Measurements from ENCODE around the gene MMP20.
"Not testable (repeated sequence)": the region's sequence is repeated elsewhere in the genome, so short reads cannot be mapped to it uniquely, and the experiment has no call there.

Gene MMP20

DNA sequence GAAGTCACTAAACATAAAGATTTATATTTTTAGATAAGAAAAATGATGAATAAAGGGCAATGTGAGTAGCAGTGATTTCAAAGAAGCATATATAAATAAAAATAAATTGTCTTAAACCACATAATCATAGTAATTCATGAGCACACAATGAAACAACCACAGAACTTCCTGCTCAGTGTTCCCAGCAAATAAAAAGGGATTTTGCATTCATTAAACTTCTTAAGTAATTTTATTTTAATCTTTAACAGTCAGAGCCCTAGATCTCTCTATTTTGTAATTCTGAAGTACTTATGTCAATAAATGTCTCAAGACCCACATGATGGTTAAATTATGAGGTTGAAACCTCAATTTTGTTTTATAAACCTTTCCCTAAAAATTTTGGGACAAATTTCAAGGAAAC is 14.5 kb upstream of the MMP20 start:
- TF ChIP-seq, protein P1, sequence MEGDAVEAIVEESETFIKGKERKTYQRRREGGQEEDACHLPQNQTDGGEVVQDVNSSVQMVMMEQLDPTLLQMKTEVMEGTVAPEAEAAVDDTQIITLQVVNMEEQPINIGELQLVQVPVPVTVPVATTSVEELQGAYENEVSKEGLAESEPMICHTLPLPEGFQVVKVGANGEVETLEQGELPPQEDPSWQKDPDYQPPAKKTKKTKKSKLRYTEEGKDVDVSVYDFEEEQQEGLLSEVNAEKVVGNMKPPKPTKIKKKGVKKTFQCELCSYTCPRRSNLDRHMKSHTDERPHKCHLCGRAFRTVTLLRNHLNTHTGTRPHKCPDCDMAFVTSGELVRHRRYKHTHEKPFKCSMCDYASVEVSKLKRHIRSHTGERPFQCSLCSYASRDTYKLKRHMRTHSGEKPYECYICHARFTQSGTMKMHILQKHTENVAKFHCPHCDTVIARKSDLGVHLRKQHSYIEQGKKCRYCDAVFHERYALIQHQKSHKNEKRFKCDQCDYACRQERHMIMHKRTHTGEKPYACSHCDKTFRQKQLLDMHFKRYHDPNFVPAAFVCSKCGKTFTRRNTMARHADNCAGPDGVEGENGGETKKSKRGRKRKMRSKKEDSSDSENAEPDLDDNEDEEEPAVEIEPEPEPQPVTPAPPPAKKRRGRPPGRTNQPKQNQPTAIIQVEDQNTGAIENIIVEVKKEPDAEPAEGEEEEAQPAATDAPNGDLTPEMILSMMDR (IDR thresholded peaks at IDR 0.05; ENCODE audit: insufficient read depth, low read depth, low read length, missing control alignments): no peak
- no peak overlapping the region for H3K4me3 ChIP-seq (ENCODE audit: low read depth, low read length)
- no peak for DNase-seq (ENCODE audit: low read depth)

GRCh38 chr11:102637731-102638130 is 12.6 kb upstream of the MMP20 start:
- TF ChIP-seq, protein P1 (IDR thresholded peaks at IDR 0.05; ENCODE audit: insufficient read depth, low read depth, low read length, missing control alignments): no peak
- H3K4me3 ChIP-seq (ENCODE audit: low read depth, low read length): no peak overlapping the region
- DNase-seq (ENCODE audit: low read depth): no peak

- no peak for DNase-seq (ENCODE audit: low read depth)
- TF ChIP-seq, protein P1 (IDR thresholded peaks at IDR 0.05; ENCODE audit: insufficient read depth, low read depth, low read length, missing control alignments): no peak
- no peak overlapping the region for H3K4me3 ChIP-seq (ENCODE audit: low read depth, low read length)
These were observed 8.4 kb upstream of the MMP20 start for GRCh38 chr11:102633385-102634026.

DNA sequence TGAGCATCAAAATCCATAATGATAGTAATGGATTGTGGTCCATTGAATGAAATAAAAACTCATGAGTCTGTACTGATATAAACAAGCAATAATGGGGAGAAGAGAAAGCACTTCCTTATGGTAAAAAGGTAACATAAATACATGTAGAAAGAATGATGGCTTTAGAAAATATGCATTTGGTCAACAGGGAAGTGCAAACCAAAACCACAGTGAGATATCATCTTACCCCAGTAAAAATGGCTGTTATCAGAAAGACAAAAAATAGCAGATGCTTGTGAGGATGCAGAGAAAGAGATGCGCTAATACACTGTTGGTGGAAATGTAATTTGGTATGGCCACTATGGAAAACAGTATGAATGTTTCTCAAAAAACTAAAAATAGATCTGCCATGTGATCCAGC is 6.9 kb upstream of the MMP20 start:
- no peak for DNase-seq (ENCODE audit: low read depth)
- TF ChIP-seq, protein P1 (IDR thresholded peaks at IDR 0.05; ENCODE audit: insufficient read depth, low read depth, low read length, missing control alignments): no peak
- no peak overlapping the region for H3K4me3 ChIP-seq (ENCODE audit: low read depth, low read length)

DNA sequence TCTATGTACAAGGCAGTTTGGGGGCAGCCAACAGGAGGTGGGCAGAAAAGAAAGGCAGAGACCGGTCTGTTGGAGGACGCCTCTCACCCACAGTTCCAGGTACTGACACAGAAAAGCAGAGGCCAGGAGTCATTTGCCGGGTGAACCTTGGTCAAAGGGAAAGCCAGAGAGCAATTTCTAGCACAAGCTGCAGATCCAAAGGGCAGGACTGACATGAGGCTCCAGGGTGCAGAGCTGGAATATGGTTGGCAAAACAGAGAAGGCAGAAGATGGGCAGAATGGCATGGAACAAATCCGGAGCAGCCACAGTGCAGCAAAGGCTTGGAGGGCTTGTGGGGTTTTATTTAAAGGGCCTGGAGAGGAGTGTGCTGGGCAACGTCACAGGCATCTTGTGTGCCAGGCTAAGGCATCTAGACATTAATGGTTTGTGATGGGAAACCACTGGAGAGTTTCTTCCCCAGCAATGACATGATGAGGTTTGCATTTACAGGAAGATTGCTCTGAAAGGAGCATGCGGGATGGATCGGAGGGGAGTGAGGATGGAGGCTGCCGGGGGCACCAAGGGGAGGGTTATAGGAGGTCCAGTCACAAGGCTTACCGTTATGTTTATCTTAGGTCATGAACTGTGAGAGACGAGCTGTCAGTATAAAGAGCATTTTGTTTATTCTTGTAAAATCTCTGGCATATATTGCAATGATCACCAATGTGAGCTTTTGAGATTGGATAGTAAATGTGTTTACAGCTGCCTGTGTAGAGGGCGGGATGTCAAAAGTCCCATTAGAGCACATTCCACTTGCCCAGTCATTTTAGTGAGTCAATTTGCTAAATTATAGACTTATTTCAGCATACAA is 5.7 kb upstream of the MMP20 start:
- no peak for DNase-seq (ENCODE audit: low read depth)
- no peak overlapping the region for H3K4me3 ChIP-seq (ENCODE audit: low read depth, low read length)
- TF ChIP-seq, protein P1 (IDR thresholded peaks at IDR 0.05; ENCODE audit: insufficient read depth, low read depth, low read length, missing control alignments): no peak

DNA sequence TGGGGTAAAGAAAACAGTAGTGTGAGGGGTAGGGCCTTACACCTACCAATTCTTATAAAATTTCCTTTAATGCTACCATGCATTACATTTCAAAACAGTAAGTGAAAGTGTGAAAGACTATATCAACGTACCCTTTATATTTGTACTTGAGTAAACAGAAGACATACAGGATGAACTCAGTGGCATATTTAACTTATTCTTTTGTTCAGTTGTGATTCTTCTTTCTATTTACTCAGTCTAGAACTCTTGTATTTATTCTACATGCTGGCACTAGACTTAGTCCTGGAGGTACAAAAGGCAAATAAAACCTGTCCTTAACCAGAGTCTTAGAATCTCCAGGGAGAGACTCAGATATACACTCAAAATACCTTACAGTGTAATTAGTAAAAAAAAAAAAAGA is 4.8 kb upstream of the MMP20 start:
- DNase-seq (ENCODE audit: low read depth); H3K4me3 ChIP-seq (ENCODE audit: low read depth, low read length): not testable (repeated sequence)

DNA sequence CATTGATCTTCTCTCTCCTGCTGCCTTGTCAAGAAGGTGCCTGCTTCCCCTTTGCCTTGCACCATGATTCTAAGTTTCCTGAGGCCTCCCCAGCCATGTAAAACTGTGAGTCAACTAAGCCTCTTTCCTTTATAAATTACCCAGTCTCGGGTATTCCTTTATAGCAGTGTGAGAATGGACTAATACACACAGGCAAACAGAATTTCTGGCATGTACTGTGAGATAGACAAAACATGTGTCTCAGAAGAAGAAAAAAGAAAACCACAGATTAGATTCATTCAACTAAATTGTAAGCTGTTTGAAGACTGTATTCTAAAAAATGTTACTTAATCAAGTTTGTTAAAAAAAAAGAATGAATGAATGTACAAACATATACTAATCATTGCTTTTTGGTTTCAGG is 1.5 kb upstream of the MMP20 start:
- no peak for DNase-seq (ENCODE audit: low read depth)
- TF ChIP-seq, protein P1 (IDR thresholded peaks at IDR 0.05; ENCODE audit: insufficient read depth, low read depth, low read length, missing control alignments): no peak

More for the DNA sequence above, 1.5 kb upstream of the MMP20 start:
- no peak overlapping the region for H3K4me3 ChIP-seq (ENCODE audit: low read depth, low read length)
